Gastroesophageal sphincter (tissue), 3 donors: ENCODE results near the gene ZNF135.

Source experiments
- CTCF ChIP-seq, 4 experiments: fragments of 200-600 bp in 2 of 4; fragments of 450-650 bp in 2 of 4; sonication (generic) in 1 of 4; IDR thresholded peaks; one replicate each; pipeline ENCODE4 v1.5.1; 2017 to 2019; ENCODE audit warnings: antibody characterized with exemption in 4 of 4, mild to moderate bottlenecking in 2 of 4, moderate library complexity in 2 of 4
- EP300 ChIP-seq: sonication (generic); formaldehyde crosslinking; IDR thresholded peaks from one replicate; pipeline ENCODE4 v1.6.1; 2017; ENCODE audit warnings: antibody characterized with exemption, mild to moderate bottlenecking
- POLR2A ChIP-seq, 2 donors: fragments of 450-650 bp; IDR thresholded peaks; one replicate each; pipeline ENCODE4 v1.6.1; 2017; ENCODE audit warnings: antibody characterized with exemption in 2 of 2, mild to moderate bottlenecking in 2 of 2, moderate library complexity in 1 of 2
- POLR2AphosphoS5 ChIP-seq: sonication (generic); formaldehyde crosslinking; IDR thresholded peaks from one replicate; pipeline ENCODE4 v1.6.1; 2017; ENCODE audit warnings: antibody characterized with exemption

- TF ChIP-seq CTCF (IDR thresholded peaks at IDR 0.05) (no peak), EP300 (no peak), POLR2A (IDR thresholded peaks at IDR 0.05) (no peak), POLR2AphosphoS5 (no peak)
Observed at GRCh38 chr19:58014141-58014540, 44.9 kb upstream of the ZNF135 start.
